Measurements from ENCODE around the gene MTMR12. TPM values are rescaled to one million over a fixed set of nuclear protein-coding genes. Genes with fewer than 3 reads are reported as not detected.
A peak's percentile ranks its signal among the peaks of the same experiment; 100 is the strongest.
"Not testable (repeated sequence)": the region's sequence is repeated elsewhere in the genome, so short reads cannot be mapped to it uniquely, and the experiment has no call there.

MTMR12 gene
- total RNA-seq, 1 experiment from 2014 or later, result 44.5 TPM

GRCh38 chr5:32298059-32298415 is 14.7 kb downstream of the MTMR12 start:
- Histone ChIP-seq H3K9me3 (ENCODE audit: insufficient read depth, low read depth) (no peaks in the 10 kb centered on the region), H4K20me1 (ENCODE audit: insufficient read depth) (peaks cover 3% of the 10 kb centered on the region; the same call in 1 of the 2 replicates), H3K36me3 (ENCODE audit: low read depth) (no peaks in the 10 kb centered on the region), H3K4me1 (replicated peaks; ENCODE audit: insufficient read depth) (no peaks in the 10 kb centered on the region), H3K9me2 (ENCODE audit: insufficient read depth) (no peaks in the 10 kb centered on the region), H3K27ac (no peak overlapping the region), H3K4me3 (no peak overlapping the region), H2AFZ (no peak overlapping the region), H3F3A (ENCODE audit: insufficient read depth, low read depth) (no peaks in the 10 kb centered on the region), H3K27me3 (ENCODE audit: insufficient read depth, low read depth) (no peaks in the 10 kb centered on the region), H3K79me2 (ENCODE audit: low read depth) (no peaks in the 10 kb centered on the region), H3K4me2 (no peak overlapping the region)
- POLR2A ChIA-PET (ENCODE audit: unreplicated experiment), result interaction anchor here (0.7 kb wide), 1 partner anchor 72 kb away, joined by 11 read pairs; no protein-coding TSS in a partner anchor
- BruUV-seq (replicated peaks), result no TSS peak
- no peak for TF ChIP-seq CTCF (conservative IDR thresholded peaks at IDR 0.05)
- no peak for TF ChIP-seq EZH2 (IDR thresholded peaks at IDR 0.05; ENCODE audit: low read depth)
- CTCF ChIA-PET, result interaction anchor here (0.7 kb wide), 1 partner anchor 10 kb away, joined by 8 read pairs; no protein-coding TSS in a partner anchor
- peak in 1 of 2 experiments; percentile 26 for DNase-seq
- intact Hi-C loops (cut with micrococcal nuclease; ENCODE audit: unreplicated experiment), result no loop called here

GRCh38 chr5:32297181-32298058 is 15.3 kb downstream of the MTMR12 start:
- Histone ChIP-seq H3K79me2 (ENCODE audit: low read depth) (no peaks in the 10 kb centered on the region), H3K27ac (no peak overlapping the region), H3K4me1 (replicated peaks; ENCODE audit: insufficient read depth) (no peaks in the 10 kb centered on the region), H3K27me3 (ENCODE audit: insufficient read depth, low read depth) (no peaks in the 10 kb centered on the region), H2AFZ (no peak overlapping the region), H4K20me1 (ENCODE audit: insufficient read depth) (peaks cover 3% of the 10 kb centered on the region; the same call in 1 of the 2 replicates), H3F3A (ENCODE audit: insufficient read depth, low read depth) (no peaks in the 10 kb centered on the region), H3K9me2 (ENCODE audit: insufficient read depth) (no peaks in the 10 kb centered on the region), H3K4me2 (no peak overlapping the region), H3K9me3 (ENCODE audit: insufficient read depth, low read depth) (no peaks in the 10 kb centered on the region), H3K36me3 (ENCODE audit: low read depth) (no peaks in the 10 kb centered on the region), H3K4me3 (no peak overlapping the region)
- ChIA-PET CTCF (interaction anchor here (0.7 kb wide), 1 partner anchor 11 kb away, joined by 8 read pairs; no protein-coding TSS in a partner anchor), POLR2A (ENCODE audit: unreplicated experiment) (interaction anchor here (0.5 to 0.7 kb wide), 3 partner anchors 22 to 71 kb away, joined by 3 to 11 read pairs (median 5); no protein-coding TSS in a partner anchor)
- BruUV-seq (replicated peaks), result no TSS peak
- DNase-seq, result peak in 1 of 2 experiments; percentile 34
- TF ChIP-seq EZH2 (IDR thresholded peaks at IDR 0.05; ENCODE audit: low read depth) (no peak), CTCF (conservative IDR thresholded peaks at IDR 0.05) (no peak)
- intact Hi-C loops (cut with micrococcal nuclease; ENCODE audit: unreplicated experiment), result no loop called here

DNA sequence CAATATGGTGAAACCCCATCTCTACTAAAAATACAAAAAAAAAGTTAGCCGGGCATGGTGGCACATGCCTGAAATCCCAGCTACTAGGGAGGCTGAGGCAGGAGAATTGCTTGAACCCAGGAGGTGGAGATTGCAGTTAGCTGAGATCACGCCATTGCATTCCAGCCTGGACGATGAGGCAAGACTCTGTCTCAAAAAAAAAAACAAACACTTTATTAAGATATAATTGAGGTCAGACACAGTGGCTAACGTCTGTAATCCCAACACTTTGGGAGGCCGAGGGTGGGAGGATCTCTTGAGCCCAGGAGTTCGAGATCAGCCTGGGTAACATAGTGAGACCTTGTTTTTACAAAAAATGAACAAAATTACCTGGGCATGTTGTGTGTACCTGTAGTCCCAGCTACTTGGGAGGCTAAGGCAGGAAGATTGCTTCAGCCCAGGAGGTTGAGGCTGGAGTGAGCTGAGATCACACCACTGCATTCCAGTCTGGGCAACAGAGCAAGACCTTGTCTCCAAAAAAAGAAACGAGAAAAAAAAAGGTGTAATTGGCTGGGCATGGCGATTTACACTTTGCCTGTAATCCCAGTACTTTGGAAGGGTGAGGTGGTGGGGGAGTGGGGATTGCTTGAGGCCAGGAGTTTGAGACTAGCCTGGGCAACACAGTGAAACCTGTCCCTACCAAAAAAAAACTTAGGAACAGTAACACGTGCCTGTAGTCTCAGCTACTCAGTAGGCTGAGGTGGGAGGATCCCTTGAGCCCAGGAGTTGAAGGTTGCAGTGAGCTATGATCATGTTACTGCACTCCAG is 16.6 kb downstream of the MTMR12 start:
- not testable (repeated sequence) for H3K27ac ChIP-seq; H4K20me1 ChIP-seq (ENCODE audit: insufficient read depth)
- peak in 1 of 2 experiments; percentile 17 for DNase-seq

More for the DNA sequence above, 16.6 kb downstream of the MTMR12 start:
- intact Hi-C loops (cut with micrococcal nuclease; ENCODE audit: unreplicated experiment); H3K4me3 ChIP-seq; H3K27me3 ChIP-seq (ENCODE audit: insufficient read depth, low read depth); BruUV-seq (replicated peaks); H3K4me2 ChIP-seq; H3K9me2 ChIP-seq (ENCODE audit: insufficient read depth); H3K36me3 ChIP-seq (ENCODE audit: low read depth); H2AFZ ChIP-seq; H3K9me3 ChIP-seq (ENCODE audit: insufficient read depth, low read depth); H3K79me2 ChIP-seq (ENCODE audit: low read depth); H3F3A ChIP-seq (ENCODE audit: insufficient read depth, low read depth); H3K4me1 ChIP-seq (replicated peaks; ENCODE audit: insufficient read depth); CTCF ChIA-PET: not testable (repeated sequence)
- POLR2A ChIA-PET (ENCODE audit: unreplicated experiment), result interaction anchor here (0.6 kb wide), 1 partner anchor 125 kb away, joined by 14 read pairs; no protein-coding TSS in a partner anchor
